T-helper 1 cell treated with Interleukin-12 subunit alpha and Interleukin-12 subunit beta and Interleukin-4 antibody, amounts not matched to agents 30 μg/mL and 1 μg/mL, for 36 hours (primary cell): ENCODE data around the gene BRF1.
"Not testable (repeated sequence)": the region's sequence is repeated elsewhere in the genome, so short reads cannot be mapped to it uniquely, and the experiment has no call there.

ENCODE experiments used
- H3K27ac Mint-ChIP-seq: one replicate; pipeline ENCODE4 v1.8.0; 2021; ENCODE audit warnings: mild to moderate bottlenecking, mixed read lengths
- H3K27me3 Mint-ChIP-seq: one replicate; pipeline ENCODE4 v1.8.0; 2021; ENCODE audit warnings: low read depth, mixed read lengths
- H3K36me3 Mint-ChIP-seq: one replicate; pipeline ENCODE4 v1.8.0; 2021; ENCODE audit warnings: low read depth, mixed read lengths
- H3K4me1 Mint-ChIP-seq: one replicate; pipeline ENCODE4 v1.8.0; 2021; ENCODE audit warnings: low read depth, mixed read lengths
- H3K4me3 Mint-ChIP-seq: one replicate; pipeline ENCODE4 v1.8.0; 2021; ENCODE audit warnings: mild to moderate bottlenecking, moderate library complexity, mixed read lengths
- H3K9me3 Mint-ChIP-seq: one replicate; pipeline ENCODE4 v1.8.0; 2021; ENCODE audit warnings: mixed read lengths

Gene BRF1

GRCh38 chr14:105335735-105336476 is 35.1 kb upstream of the BRF1 start:
- Mint-ChIP-seq H3K27me3 (no peaks in the 10 kb centered on the region), H3K4me3 (no peak overlapping the region), H3K27ac (no peak overlapping the region), H3K9me3 (no peaks in the 10 kb centered on the region), H3K4me1 (peaks cover 4% of the 10 kb centered on the region), H3K36me3 (no peaks in the 10 kb centered on the region)

- not testable (repeated sequence) for H3K27me3 Mint-ChIP-seq, H3K4me1 Mint-ChIP-seq, H3K27ac Mint-ChIP-seq, H3K4me3 Mint-ChIP-seq, H3K9me3 Mint-ChIP-seq, H3K36me3 Mint-ChIP-seq
These were observed 34.4 kb upstream of the BRF1 start for GRCh38 chr14:105335231-105335542.

DNA sequence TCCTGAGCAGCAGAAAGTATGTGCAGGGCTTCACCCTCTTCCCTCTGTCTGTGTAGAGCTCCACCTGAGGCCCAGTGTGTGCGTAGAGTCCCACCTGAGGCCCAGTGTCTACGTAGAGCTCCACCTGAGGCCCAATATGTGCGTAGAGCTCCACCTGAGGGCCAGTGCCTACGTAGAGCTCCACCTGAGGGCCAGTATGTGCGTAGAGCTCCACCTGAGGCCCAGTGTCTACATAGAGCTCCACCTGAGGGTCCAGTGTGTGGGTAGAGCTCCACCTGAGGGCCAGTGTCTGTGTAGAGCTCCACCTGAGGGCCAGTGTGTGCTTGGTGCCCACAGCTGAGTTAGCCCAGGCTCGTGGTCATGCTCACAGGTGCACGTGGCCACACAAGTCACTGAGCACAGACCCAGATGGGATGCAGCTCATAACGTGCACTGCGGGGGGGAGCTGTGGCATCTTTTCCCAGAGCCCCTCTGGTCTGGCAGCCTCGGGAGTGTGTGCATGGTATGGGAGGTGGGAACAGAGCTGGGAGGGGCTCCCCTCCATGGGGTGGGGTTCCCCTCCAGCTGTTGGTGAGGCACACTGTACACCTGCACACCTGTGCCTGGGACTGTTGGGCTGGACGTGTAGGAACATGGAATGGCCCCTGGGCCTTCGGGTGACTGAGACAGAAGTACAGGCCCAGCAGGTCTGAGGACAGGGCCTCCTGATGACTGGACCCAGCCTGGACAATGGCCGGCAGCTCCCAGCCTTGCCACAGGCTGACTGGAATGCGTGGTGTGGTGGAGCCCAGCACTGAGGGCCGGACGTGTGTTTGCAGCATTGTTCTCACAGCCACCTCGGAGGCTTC is 33.8 kb upstream of the BRF1 start:
- H3K27ac Mint-ChIP-seq = no peak overlapping the region
- H3K9me3 Mint-ChIP-seq = no peaks in the 10 kb centered on the region
- no peaks in the 10 kb centered on the region for H3K36me3 Mint-ChIP-seq
- no peaks in the 10 kb centered on the region for H3K27me3 Mint-ChIP-seq
- no peak overlapping the region for H3K4me3 Mint-ChIP-seq
- peaks cover 7% of the 10 kb centered on the region for H3K4me1 Mint-ChIP-seq

DNA sequence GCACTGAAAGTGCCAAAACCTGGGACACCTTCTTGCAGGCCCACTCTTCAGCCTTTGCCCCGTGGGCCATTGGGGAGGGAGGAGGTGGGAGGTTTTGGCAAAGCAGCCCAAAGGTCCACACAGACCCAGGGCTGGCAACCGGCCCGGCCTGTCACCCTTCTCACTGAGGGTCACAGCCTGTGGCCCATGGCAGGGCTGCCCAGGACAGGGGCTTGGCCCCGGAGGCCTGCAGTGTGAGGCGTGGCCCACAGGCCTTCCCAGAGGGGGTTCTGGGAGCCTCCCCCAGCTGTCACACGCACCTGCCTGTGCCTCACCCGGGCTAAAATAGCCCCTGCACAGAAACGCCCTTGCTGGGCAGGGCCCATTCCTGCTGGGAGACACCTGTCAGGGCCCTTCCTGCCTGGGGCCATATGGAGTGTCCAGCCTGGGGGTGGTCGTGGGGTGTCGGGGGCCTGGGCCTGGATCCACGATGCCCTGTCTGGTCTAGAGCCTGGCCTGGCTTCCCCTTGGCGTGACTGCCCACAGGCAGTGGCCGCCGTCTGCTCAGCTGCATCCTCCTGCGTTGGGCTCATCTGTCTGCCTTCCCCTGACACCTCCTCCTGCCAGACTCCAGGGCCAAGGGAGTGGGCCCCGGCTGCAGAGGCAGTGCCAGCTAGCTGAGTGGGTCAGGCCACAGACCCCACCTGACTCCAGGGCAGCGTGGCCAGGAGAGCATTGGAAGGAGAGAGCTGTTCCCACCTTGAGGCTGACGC is 33.0 kb upstream of the BRF1 start:
- Mint-ChIP-seq H3K4me1 (peaks cover 7% of the 10 kb centered on the region), H3K27me3 (no peaks in the 10 kb centered on the region), H3K9me3 (no peaks in the 10 kb centered on the region), H3K36me3 (no peaks in the 10 kb centered on the region), H3K27ac (no peak overlapping the region), H3K4me3 (no peak overlapping the region)

- H3K4me1 Mint-ChIP-seq = peaks cover 7% of the 10 kb centered on the region
- H3K9me3 Mint-ChIP-seq = no peaks in the 10 kb centered on the region
- H3K27ac Mint-ChIP-seq = peak overlapping the region; percentile 41
- no peaks in the 10 kb centered on the region for H3K27me3 Mint-ChIP-seq
- no peak overlapping the region for H3K4me3 Mint-ChIP-seq
- H3K36me3 Mint-ChIP-seq = no peaks in the 10 kb centered on the region
These were observed 32.3 kb upstream of the BRF1 start for GRCh38 chr14:105333020-105333490.

- Mint-ChIP-seq H3K9me3 (no peaks in the 10 kb centered on the region), H3K4me3 (no peak overlapping the region), H3K27me3 (no peaks in the 10 kb centered on the region), H3K27ac (no peak overlapping the region), H3K4me1 (peaks cover 7% of the 10 kb centered on the region), H3K36me3 (no peaks in the 10 kb centered on the region)
These were observed 31.6 kb upstream of the BRF1 start for GRCh38 chr14:105332350-105332874.

GRCh38 chr14:105331575-105332349 is 31.0 kb upstream of the BRF1 start:
- H3K4me1 Mint-ChIP-seq = peaks cover 7% of the 10 kb centered on the region
- H3K27ac Mint-ChIP-seq = no peak overlapping the region
- no peaks in the 10 kb centered on the region for H3K27me3 Mint-ChIP-seq
- H3K4me3 Mint-ChIP-seq = no peak overlapping the region
- H3K36me3 Mint-ChIP-seq = no peaks in the 10 kb centered on the region
- H3K9me3 Mint-ChIP-seq = no peaks in the 10 kb centered on the region

- Mint-ChIP-seq H3K27me3 (no peaks in the 10 kb centered on the region), H3K4me1 (peaks cover 7% of the 10 kb centered on the region), H3K9me3 (no peaks in the 10 kb centered on the region), H3K36me3 (no peaks in the 10 kb centered on the region), H3K27ac (no peak overlapping the region), H3K4me3 (no peak overlapping the region)
These were observed 29.7 kb upstream of the BRF1 start for GRCh38 chr14:105330491-105330895.

- Mint-ChIP-seq H3K4me3 (no peak overlapping the region), H3K9me3 (no peaks in the 10 kb centered on the region), H3K36me3 (no peaks in the 10 kb centered on the region), H3K27me3 (no peaks in the 10 kb centered on the region), H3K4me1 (peaks cover 7% of the 10 kb centered on the region), H3K27ac (no peak overlapping the region)
These were observed 28.8 kb upstream of the BRF1 start for GRCh38 chr14:105329411-105330150.

GRCh38 chr14:105328678-105329390 is 28.0 kb upstream of the BRF1 start:
- no peak overlapping the region for H3K27ac Mint-ChIP-seq

GRCh38 chr14:105328070-105328677 is 27.4 kb upstream of the BRF1 start:
- no peak overlapping the region for H3K4me3 Mint-ChIP-seq
- peaks cover 9% of the 10 kb centered on the region for H3K4me1 Mint-ChIP-seq
- H3K27me3 Mint-ChIP-seq = no peaks in the 10 kb centered on the region
- no peak overlapping the region for H3K27ac Mint-ChIP-seq
- H3K36me3 Mint-ChIP-seq = peaks cover 1% of the 10 kb centered on the region
- H3K9me3 Mint-ChIP-seq = no peaks in the 10 kb centered on the region

More at GRCh38 chr14:105328678-105329390, 28.0 kb upstream of the BRF1 start:
- no peak overlapping the region for H3K4me3 Mint-ChIP-seq
- H3K36me3 Mint-ChIP-seq = no peaks in the 10 kb centered on the region
- no peaks in the 10 kb centered on the region for H3K27me3 Mint-ChIP-seq
- peaks cover 7% of the 10 kb centered on the region for H3K4me1 Mint-ChIP-seq
- no peaks in the 10 kb centered on the region for H3K9me3 Mint-ChIP-seq

GRCh38 chr14:105327695-105328045 is 26.9 kb upstream of the BRF1 start:
- H3K27ac Mint-ChIP-seq, H3K36me3 Mint-ChIP-seq, H3K4me3 Mint-ChIP-seq, H3K9me3 Mint-ChIP-seq, H3K27me3 Mint-ChIP-seq: not testable (repeated sequence)
- H3K4me1 Mint-ChIP-seq = peaks cover 13% of the 10 kb centered on the region
